ENCODE results near the gene AMBRA1. TPM values are rescaled to one million over a fixed set of nuclear protein-coding genes. Genes with fewer than 3 reads are reported as not detected.
A peak's percentile ranks its signal among the peaks of the same experiment; 100 is the strongest.

Gene AMBRA1
- polyA plus RNA-seq, 2 of the 4 experiments (the other 2 are of a cell fraction): 11.5 to 13.4 TPM

DNA sequence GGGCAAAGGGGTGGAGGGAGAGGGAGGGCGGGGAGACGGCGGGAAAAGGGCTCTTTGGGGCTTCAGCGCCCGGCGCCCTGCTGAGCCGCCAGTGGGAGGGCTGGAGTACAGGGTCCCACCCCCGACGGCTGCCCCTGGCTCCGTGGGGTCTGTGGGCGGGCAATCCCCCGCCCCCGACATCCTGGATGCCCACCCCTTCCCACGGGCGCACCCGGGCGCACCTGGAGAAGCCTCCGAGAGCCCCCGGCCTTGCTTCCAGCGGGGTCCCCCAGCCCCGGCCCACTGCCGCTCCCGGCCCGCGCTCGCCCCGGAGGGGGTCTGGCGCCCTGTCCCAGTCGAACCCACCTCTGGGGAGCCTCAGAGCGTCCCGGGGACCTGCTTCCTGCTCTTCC is 202.6 kb downstream of the AMBRA1 start:
- Histone ChIP-seq H3K4me3 (peak overlapping the region; percentile 59), H3K27ac (peak overlapping the region in 1 of 2 experiments; percentile 63; a peak in 3 of 6 replicates), H3K4me1 (peaks cover 18% of the 10 kb centered on the region; the same call in 2 of the 3 replicates), H3K9me3 (no peaks in the 10 kb centered on the region), H3K4me2 (peak overlapping the region; percentile 98)
- 0% methylated on average over 8 of the region's 31 CpGs for WGBS (ENCODE audit: missing lambda C conversion rate)
- POLR2A ChIA-PET: interaction anchor here (0.8 kb wide), 1 partner anchor 166 kb away, joined by 4 read pairs; no protein-coding TSS in a partner anchor
- CTCF ChIA-PET: interaction anchor here (0.7 to 10.2 kb wide), 18 partner anchors 8 to 1050 kb away, joined by 3 to 220 read pairs (median 6); partner anchors contain the start of genes ATG13, DGKZ, HARBI1 and MDK
- TF ChIP-seq RARB (CRISPR knock-in tag; IDR thresholded peaks at IDR 0.05) (no peak), FOXS1 (CRISPR knock-in tag; IDR thresholded peaks at IDR 0.05) (no peak), JUN (IDR thresholded peaks at IDR 0.05) (no peak), MAFK (IDR thresholded peaks at IDR 0.05; ENCODE audit: partially characterized antibody) (no peak)
- TF ChIP-seq, protein P1, sequence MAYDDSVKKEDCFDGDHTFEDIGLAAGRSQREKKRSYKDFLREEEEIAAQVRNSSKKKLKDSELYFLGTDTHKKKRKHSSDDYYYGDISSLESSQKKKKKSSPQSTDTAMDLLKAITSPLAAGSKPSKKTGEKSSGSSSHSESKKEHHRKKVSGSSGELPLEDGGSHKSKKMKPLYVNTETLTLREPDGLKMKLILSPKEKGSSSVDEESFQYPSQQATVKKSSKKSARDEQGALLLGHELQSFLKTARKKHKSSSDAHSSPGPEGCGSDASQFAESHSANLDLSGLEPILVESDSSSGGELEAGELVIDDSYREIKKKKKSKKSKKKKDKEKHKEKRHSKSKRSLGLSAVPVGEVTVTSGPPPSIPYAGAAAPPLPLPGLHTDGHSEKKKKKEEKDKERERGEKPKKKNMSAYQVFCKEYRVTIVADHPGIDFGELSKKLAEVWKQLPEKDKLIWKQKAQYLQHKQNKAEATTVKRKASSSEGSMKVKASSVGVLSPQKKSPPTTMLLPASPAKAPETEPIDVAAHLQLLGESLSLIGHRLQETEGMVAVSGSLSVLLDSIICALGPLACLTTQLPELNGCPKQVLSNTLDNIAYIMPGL (CRISPR knock-in tag; IDR thresholded peaks at IDR 0.05; ENCODE audit: borderline replicate concordance): no peak
- FAIRE-seq (no peak), ATAC-seq (no peak), DNase-seq (ENCODE audit: low read depth in 1 of 2, low spot score in 1 of 2) (no peak)

DNA sequence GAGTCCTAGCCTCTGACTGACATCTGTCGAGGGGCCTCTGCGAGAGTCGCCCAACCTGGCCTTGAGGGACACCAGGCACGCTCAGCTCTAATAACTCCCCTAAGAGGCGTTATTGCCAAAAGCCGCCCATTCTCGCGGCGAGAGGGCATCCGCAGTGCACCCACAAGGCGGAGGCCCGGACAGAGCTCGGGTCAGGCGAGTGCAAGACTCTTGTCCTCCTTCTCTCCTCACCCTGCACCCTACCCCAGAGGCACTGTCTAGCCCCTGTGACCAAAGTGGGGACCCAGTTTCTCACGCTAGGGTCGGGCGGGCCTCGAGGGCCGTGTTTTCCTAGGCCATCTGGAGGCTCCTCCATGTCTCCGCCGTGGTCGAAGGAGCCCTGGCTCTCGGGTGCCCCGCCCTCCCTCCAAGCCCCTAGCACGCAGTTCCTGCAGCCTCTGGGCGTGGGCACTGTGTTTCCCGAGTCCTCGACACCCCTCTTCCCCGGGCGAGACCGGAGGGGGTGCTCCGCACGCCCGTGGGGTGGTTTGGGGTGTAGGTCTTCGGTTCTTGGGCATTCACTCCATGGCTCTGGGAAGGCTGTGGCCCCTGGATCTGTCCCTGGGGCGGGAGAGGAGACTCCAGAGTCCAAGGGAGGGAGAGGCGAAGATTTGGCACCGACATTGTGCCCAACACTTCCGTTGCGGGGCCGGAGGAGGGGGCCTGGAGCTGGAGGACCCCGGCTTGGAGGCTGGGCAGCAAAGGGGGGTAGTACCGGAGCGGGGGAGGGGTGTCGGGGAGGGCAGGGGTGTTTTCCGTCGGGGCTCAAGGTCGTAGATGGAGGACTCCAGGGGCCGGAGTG is 203.3 kb downstream of the AMBRA1 start:
- Histone ChIP-seq H3K4me2 (peak overlapping the region; percentile 98), H3K4me1 (peaks cover 18% of the 10 kb centered on the region; the same call in 2 of the 3 replicates), H3K27ac (no peak overlapping the region), H3K9me3 (no peaks in the 10 kb centered on the region), H3K4me3 (peak overlapping the region; percentile 59)
- POLR2A ChIA-PET: no interaction called here
- CTCF ChIA-PET: interaction anchor here (0.8 to 10.2 kb wide), 36 partner anchors 9 to 396 kb away, joined by 3 to 220 read pairs (median 6); partner anchors contain the start of genes ATG13, HARBI1, MDK and ZNF408
- FAIRE-seq (no peak), DNase-seq (ENCODE audit: low read depth in 1 of 2, low spot score in 1 of 2) (no peak), ATAC-seq (peak; percentile 4 to 19; a peak in 4 of 6 replicates)
- 22% methylated on average over 36 of the region's 49 CpGs for WGBS (ENCODE audit: missing lambda C conversion rate)
- no peak for TF ChIP-seq JUN (IDR thresholded peaks at IDR 0.05)
- no peak for TF ChIP-seq HDAC2 (IDR thresholded peaks at IDR 0.05)
- no peak for TF ChIP-seq EHMT2 (IDR thresholded peaks at IDR 0.05; ENCODE audit: low read depth)
- TF ChIP-seq NFE2L2 (conservative IDR thresholded peaks at IDR 0.05; ENCODE audit: low read length): no peak
- no peak for TF ChIP-seq CBX2 (IDR thresholded peaks at IDR 0.05; ENCODE audit: borderline replicate concordance, low read depth)
- no peak for TF ChIP-seq RCOR1 (IDR thresholded peaks at IDR 0.05; ENCODE audit: low read depth, low read length)
- TF ChIP-seq, protein P2, sequence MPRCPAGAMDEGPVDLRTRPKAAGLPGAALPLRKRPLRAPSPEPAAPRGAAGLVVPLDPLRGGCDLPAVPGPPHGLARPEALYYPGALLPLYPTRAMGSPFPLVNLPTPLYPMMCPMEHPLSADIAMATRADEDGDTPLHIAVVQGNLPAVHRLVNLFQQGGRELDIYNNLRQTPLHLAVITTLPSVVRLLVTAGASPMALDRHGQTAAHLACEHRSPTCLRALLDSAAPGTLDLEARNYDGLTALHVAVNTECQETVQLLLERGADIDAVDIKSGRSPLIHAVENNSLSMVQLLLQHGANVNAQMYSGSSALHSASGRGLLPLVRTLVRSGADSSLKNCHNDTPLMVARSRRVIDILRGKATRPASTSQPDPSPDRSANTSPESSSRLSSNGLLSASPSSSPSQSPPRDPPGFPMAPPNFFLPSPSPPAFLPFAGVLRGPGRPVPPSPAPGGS (IDR thresholded peaks at IDR 0.05): no peak
- no peak for TF ChIP-seq ZSCAN20 (CRISPR knock-in tag; IDR thresholded peaks at IDR 0.05)
- TF ChIP-seq, protein P3, sequence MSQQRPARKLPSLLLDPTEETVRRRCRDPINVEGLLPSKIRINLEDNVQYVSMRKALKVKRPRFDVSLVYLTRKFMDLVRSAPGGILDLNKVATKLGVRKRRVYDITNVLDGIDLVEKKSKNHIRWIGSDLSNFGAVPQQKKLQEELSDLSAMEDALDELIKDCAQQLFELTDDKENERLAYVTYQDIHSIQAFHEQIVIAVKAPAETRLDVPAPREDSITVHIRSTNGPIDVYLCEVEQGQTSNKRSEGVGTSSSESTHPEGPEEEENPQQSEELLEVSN (IDR thresholded peaks at IDR 0.05; ENCODE audit: borderline replicate concordance, low read depth): no peak
- TF ChIP-seq KDM5A (IDR thresholded peaks at IDR 0.05): no peak
- no peak for TF ChIP-seq POLR2AphosphoS2 (conservative IDR thresholded peaks at IDR 0.05; ENCODE audit: low read length)
- TF ChIP-seq CEBPB (IDR thresholded peaks at IDR 0.05): no peak
- no peak for TF ChIP-seq HEYL (CRISPR knock-in tag; IDR thresholded peaks at IDR 0.05)

All from A549 (cell line).